ENCODE results near the gene KLK14. TPM values are rescaled to one million over a fixed set of nuclear protein-coding genes. Genes with fewer than 3 reads are reported as not detected.

KLK14 gene
- total and polyA plus RNA-seq, 2 experiments from 2014 or later, result 0.42 TPM; not detected in 1

DNA sequence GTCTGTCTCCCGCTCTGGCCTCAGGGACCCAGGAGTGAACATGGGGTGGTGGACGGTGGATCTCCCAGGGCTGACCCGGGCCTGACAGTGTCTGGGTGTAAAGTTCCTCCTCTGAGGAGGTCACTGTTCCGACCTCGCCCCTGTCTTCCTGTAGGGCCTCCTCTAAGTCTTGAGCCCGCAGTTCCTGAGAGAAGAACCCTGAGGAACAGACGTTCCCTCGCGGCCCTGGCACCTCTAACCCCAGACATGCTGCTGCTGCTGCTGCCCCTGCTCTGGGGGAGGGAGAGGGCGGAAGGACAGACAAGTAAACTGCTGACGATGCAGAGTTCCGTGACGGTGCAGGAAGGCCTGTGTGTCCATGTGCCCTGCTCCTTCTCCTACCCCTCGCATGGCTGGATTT is 42.0 kb upstream of the KLK14 start, which contains the start of gene SIGLEC9 (continued):
- TF ChIP-seq, protein P1, sequence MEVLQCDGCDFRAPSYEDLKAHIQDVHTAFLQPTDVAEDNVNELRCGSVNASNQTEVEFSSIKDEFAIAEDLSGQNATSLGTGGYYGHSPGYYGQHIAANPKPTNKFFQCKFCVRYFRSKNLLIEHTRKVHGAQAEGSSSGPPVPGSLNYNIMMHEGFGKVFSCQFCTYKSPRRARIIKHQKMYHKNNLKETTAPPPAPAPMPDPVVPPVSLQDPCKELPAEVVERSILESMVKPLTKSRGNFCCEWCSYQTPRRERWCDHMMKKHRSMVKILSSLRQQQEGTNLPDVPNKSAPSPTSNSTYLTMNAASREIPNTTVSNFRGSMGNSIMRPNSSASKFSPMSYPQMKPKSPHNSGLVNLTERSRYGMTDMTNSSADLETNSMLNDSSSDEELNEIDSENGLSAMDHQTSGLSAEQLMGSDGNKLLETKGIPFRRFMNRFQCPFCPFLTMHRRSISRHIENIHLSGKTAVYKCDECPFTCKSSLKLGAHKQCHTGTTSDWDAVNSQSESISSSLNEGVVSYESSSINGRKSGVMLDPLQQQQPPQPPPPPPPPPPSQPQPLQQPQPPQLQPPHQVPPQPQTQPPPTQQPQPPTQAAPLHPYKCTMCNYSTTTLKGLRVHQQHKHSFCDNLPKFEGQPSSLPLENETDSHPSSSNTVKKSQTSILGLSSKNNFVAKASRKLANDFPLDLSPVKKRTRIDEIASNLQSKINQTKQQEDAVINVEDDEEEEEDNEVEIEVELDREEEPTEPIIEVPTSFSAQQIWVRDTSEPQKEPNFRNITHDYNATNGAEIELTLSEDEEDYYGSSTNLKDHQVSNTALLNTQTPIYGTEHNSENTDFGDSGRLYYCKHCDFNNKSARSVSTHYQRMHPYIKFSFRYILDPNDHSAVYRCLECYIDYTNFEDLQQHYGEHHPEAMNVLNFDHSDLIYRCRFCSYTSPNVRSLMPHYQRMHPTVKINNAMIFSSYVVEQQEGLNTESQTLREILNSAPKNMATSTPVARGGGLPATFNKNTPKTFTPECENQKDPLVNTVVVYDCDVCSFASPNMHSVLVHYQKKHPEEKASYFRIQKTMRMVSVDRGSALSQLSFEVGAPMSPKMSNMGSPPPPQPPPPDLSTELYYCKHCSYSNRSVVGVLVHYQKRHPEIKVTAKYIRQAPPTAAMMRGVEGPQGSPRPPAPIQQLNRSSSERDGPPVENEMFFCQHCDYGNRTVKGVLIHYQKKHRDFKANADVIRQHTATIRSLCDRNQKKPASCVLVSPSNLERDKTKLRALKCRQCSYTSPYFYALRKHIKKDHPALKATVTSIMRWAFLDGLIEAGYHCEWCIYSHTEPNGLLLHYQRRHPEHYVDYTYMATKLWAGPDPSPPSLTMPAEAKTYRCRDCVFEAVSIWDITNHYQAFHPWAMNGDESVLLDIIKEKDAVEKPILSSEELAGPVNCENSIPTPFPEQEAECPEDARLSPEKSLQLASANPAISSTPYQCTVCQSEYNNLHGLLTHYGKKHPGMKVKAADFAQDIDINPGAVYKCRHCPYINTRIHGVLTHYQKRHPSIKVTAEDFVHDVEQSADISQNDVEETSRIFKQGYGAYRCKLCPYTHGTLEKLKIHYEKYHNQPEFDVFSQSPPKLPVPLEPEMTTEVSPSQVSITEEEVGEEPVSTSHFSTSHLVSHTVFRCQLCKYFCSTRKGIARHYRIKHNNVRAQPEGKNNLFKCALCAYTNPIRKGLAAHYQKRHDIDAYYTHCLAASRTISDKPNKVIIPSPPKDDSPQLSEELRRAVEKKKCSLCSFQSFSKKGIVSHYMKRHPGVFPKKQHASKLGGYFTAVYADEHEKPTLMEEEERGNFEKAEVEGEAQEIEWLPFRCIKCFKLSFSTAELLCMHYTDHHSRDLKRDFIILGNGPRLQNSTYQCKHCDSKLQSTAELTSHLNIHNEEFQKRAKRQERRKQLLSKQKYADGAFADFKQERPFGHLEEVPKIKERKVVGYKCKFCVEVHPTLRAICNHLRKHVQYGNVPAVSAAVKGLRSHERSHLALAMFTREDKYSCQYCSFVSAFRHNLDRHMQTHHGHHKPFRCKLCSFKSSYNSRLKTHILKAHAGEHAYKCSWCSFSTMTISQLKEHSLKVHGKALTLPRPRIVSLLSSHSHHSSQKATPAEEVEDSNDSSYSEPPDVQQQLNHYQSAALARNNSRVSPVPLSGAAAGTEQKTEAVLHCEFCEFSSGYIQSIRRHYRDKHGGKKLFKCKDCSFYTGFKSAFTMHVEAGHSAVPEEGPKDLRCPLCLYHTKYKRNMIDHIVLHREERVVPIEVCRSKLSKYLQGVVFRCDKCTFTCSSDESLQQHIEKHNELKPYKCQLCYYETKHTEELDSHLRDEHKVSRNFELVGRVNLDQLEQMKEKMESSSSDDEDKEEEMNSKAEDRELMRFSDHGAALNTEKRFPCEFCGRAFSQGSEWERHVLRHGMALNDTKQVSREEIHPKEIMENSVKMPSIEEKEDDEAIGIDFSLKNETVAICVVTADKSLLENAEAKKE (CRISPR knock-in tag; IDR thresholded peaks at IDR 0.05), result no peak
- TF ChIP-seq POLR2AphosphoS5 (IDR thresholded peaks at IDR 0.05; ENCODE audit: low read depth), result no peak
- no peak for TF ChIP-seq ZNF114 (CRISPR knock-in tag; IDR thresholded peaks at IDR 0.05)
- no peak for TF ChIP-seq JUNB (IDR thresholded peaks at IDR 0.05; ENCODE audit: unreplicated experiment)
- no peak for TF ChIP-seq ZNF331 (CRISPR knock-in tag; IDR thresholded peaks at IDR 0.05; ENCODE audit: low read depth)
- no peak for TF ChIP-seq STAT1 (IDR thresholded peaks at IDR 0.05; ENCODE audit: unreplicated experiment)

DNA sequence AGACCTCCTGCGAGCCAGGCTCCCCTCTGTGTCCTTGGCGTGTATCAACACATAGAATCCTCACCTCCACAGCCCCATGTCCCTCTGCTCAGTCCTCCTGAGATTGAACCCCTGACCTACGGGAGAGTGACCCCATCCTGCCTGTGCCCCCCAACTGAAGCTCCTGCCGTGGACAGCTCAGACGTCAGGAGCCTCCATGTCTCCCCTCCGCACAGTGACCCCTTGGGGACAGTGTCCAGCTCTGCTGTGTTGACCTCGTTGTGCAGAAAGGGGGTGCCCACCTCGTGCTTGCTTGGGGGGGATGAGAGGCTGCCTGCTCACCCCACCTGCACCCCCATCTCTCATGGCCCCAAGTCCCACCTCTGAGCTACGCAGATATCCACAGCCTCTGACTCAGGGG is 41.5 kb upstream of the KLK14 start:
- Mint-ChIP-seq H3K9me3 (no peaks in the 10 kb centered on the region; the same call in 1 of the 3 replicates), H3K27ac (no peak overlapping the region), H3K4me1 (peaks cover under 1% of the 10 kb centered on the region; the same call in 2 of the 3 replicates), H3K36me3 (ENCODE audit: low read depth) (no peaks in the 10 kb centered on the region; the same call in 2 of the 3 replicates), H3K4me3 (no peak overlapping the region), H3K27me3 (ENCODE audit: insufficient read depth, low read depth, poor library complexity) (peaks cover 20% of the 10 kb centered on the region)
- H3K4me3 ChIP-seq, result no peak overlapping the region
- no peaks in the 10 kb centered on the region for H3K9me2 ChIP-seq (ENCODE audit: insufficient read depth)
- no peaks in the 10 kb centered on the region for H3K4me1 ChIP-seq (ENCODE audit: insufficient read depth)
- no peak for ATAC-seq
- no peaks in the 10 kb centered on the region for H4K20me1 ChIP-seq (replicated peaks; ENCODE audit: insufficient read depth)
- H3K4me2 ChIP-seq, result no peak overlapping the region
- H2AFZ ChIP-seq, result no peak overlapping the region
- no peaks in the 10 kb centered on the region for H3K27me3 ChIP-seq (ENCODE audit: insufficient read depth)
- no peak for TF ChIP-seq ZNF331 (CRISPR knock-in tag; IDR thresholded peaks at IDR 0.05; ENCODE audit: low read depth)
- no peak for TF ChIP-seq EZH2 (IDR thresholded peaks at IDR 0.05; ENCODE audit: low read depth, unreplicated experiment)
- no peak for TF ChIP-seq ETS1 (IDR thresholded peaks at IDR 0.05)
- TF ChIP-seq, protein P2, sequence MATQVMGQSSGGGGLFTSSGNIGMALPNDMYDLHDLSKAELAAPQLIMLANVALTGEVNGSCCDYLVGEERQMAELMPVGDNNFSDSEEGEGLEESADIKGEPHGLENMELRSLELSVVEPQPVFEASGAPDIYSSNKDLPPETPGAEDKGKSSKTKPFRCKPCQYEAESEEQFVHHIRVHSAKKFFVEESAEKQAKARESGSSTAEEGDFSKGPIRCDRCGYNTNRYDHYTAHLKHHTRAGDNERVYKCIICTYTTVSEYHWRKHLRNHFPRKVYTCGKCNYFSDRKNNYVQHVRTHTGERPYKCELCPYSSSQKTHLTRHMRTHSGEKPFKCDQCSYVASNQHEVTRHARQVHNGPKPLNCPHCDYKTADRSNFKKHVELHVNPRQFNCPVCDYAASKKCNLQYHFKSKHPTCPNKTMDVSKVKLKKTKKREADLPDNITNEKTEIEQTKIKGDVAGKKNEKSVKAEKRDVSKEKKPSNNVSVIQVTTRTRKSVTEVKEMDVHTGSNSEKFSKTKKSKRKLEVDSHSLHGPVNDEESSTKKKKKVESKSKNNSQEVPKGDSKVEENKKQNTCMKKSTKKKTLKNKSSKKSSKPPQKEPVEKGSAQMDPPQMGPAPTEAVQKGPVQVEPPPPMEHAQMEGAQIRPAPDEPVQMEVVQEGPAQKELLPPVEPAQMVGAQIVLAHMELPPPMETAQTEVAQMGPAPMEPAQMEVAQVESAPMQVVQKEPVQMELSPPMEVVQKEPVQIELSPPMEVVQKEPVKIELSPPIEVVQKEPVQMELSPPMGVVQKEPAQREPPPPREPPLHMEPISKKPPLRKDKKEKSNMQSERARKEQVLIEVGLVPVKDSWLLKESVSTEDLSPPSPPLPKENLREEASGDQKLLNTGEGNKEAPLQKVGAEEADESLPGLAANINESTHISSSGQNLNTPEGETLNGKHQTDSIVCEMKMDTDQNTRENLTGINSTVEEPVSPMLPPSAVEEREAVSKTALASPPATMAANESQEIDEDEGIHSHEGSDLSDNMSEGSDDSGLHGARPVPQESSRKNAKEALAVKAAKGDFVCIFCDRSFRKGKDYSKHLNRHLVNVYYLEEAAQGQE (IDR thresholded peaks at IDR 0.05; ENCODE audit: unreplicated experiment), result no peak
- TF ChIP-seq EZH2phosphoT487 (IDR thresholded peaks at IDR 0.05; ENCODE audit: unreplicated experiment), result no peak
- TF ChIP-seq CTCF (conservative IDR thresholded peaks at IDR 0.05; ENCODE audit: low read depth in 2 of 2), result no peak
- no peak for TF ChIP-seq ZNF114 (CRISPR knock-in tag; IDR thresholded peaks at IDR 0.05)
- DNase-seq (ENCODE audit: low spot score), result no peak
- H3K27ac ChIP-seq (ENCODE audit: low read depth), result no peak overlapping the region
- no peaks in the 10 kb centered on the region for H3K79me2 ChIP-seq (replicated peaks; ENCODE audit: insufficient read depth)
- H3K36me3 ChIP-seq (ENCODE audit: insufficient read depth), result no peaks in the 10 kb centered on the region
- no peaks in the 10 kb centered on the region for H3F3A ChIP-seq (replicated peaks; ENCODE audit: low read depth)
